ENCODE results near the gene TFPI2.

TFPI2 gene

GRCh38 chr7:93895859-93896600 is 5.5 kb upstream of the TFPI2 start:
- no peak overlapping the region for H3K9ac ChIP-seq (ENCODE audit: low read depth, low read length)
- no peak overlapping the region for H3K4me2 ChIP-seq (ENCODE audit: insufficient read depth, low read length)
- no peak for TF ChIP-seq EZH2 (IDR thresholded peaks at IDR 0.05; ENCODE audit: borderline replicate concordance, low read depth, low read length, severe bottlenecking)
- H4K20me1 ChIP-seq (ENCODE audit: insufficient read depth, low read length), result no peaks in the 10 kb centered on the region
- no peaks in the 10 kb centered on the region for H3K79me2 ChIP-seq (ENCODE audit: insufficient read depth, low read length)
- H3K27me3 ChIP-seq (ENCODE audit: insufficient read depth, low read length, poor library complexity), result peaks cover 4% of the 10 kb centered on the region
- ATAC-seq (ENCODE audit: insufficient read depth, low read depth) (no peak), DNase-seq (no peak)
- no peak overlapping the region for H3K27ac ChIP-seq (ENCODE audit: low read length)
- H3K36me3 ChIP-seq (ENCODE audit: insufficient read depth, low read length), result no peaks in the 10 kb centered on the region
- no peak overlapping the region for H2AFZ ChIP-seq (ENCODE audit: low read depth, low read length)
- H3K4me1 ChIP-seq (ENCODE audit: insufficient read depth, low read length), result no peaks in the 10 kb centered on the region
- H3K4me3 ChIP-seq (ENCODE audit: low read depth in 1 of 2, low read length in 2 of 2), result no peak overlapping the region
- H3K9me3 ChIP-seq (ENCODE audit: insufficient read depth, low read length, severe bottlenecking), result no peaks in the 10 kb centered on the region

GRCh38 chr7:93894966-93895640 is 4.5 kb upstream of the TFPI2 start:
- Histone ChIP-seq H3K4me2 (ENCODE audit: insufficient read depth, low read length) (no peak overlapping the region), H4K20me1 (ENCODE audit: insufficient read depth, low read length) (no peaks in the 10 kb centered on the region), H3K36me3 (ENCODE audit: insufficient read depth, low read length) (no peaks in the 10 kb centered on the region), H3K4me3 (ENCODE audit: low read depth in 1 of 2, low read length in 2 of 2) (no peak overlapping the region), H2AFZ (ENCODE audit: low read depth, low read length) (no peak overlapping the region), H3K27ac (ENCODE audit: low read length) (no peak overlapping the region), H3K9me3 (ENCODE audit: insufficient read depth, low read length, severe bottlenecking) (no peaks in the 10 kb centered on the region), H3K27me3 (ENCODE audit: insufficient read depth, low read length, poor library complexity) (peaks cover 4% of the 10 kb centered on the region), H3K9ac (ENCODE audit: low read depth, low read length) (no peak overlapping the region), H3K4me1 (ENCODE audit: insufficient read depth, low read length) (no peaks in the 10 kb centered on the region), H3K79me2 (ENCODE audit: insufficient read depth, low read length) (no peaks in the 10 kb centered on the region)
- DNase-seq (no peak), ATAC-seq (ENCODE audit: insufficient read depth, low read depth) (no peak)
- TF ChIP-seq CTCF (IDR thresholded peaks at IDR 0.05; ENCODE audit: borderline replicate concordance, extremely low read depth, low read length, poor library complexity, severe bottlenecking), result no peak
- no peak for TF ChIP-seq EZH2 (IDR thresholded peaks at IDR 0.05; ENCODE audit: borderline replicate concordance, low read depth, low read length, severe bottlenecking)

- Histone ChIP-seq H3K9ac (ENCODE audit: low read depth, low read length) (no peak overlapping the region), H3K79me2 (ENCODE audit: insufficient read depth, low read length) (no peaks in the 10 kb centered on the region), H3K36me3 (ENCODE audit: insufficient read depth, low read length) (no peaks in the 10 kb centered on the region), H3K9me3 (ENCODE audit: insufficient read depth, low read length, severe bottlenecking) (no peaks in the 10 kb centered on the region), H2AFZ (ENCODE audit: low read depth, low read length) (no peak overlapping the region), H3K27me3 (ENCODE audit: insufficient read depth, low read length, poor library complexity) (peaks cover 4% of the 10 kb centered on the region), H3K4me1 (ENCODE audit: insufficient read depth, low read length) (no peaks in the 10 kb centered on the region), H4K20me1 (ENCODE audit: insufficient read depth, low read length) (no peaks in the 10 kb centered on the region), H3K4me2 (ENCODE audit: insufficient read depth, low read length) (no peak overlapping the region), H3K27ac (ENCODE audit: low read length) (no peak overlapping the region), H3K4me3 (ENCODE audit: low read depth in 1 of 2, low read length in 2 of 2) (no peak overlapping the region)
- no peak for TF ChIP-seq EZH2 (IDR thresholded peaks at IDR 0.05; ENCODE audit: borderline replicate concordance, low read depth, low read length, severe bottlenecking)
- TF ChIP-seq CTCF (IDR thresholded peaks at IDR 0.05; ENCODE audit: borderline replicate concordance, extremely low read depth, low read length, poor library complexity, severe bottlenecking), result no peak
- no peak for ATAC-seq (ENCODE audit: insufficient read depth, low read depth)
- DNase-seq, result no peak
Observed at GRCh38 chr7:93894426-93894825, 3.9 kb upstream of the TFPI2 start.

GRCh38 chr7:93890041-93890463 is 501 bp downstream of the TFPI2 start:
- Histone ChIP-seq H3K27ac (ENCODE audit: low read length) (no peak overlapping the region), H3K27me3 (ENCODE audit: insufficient read depth, low read length, poor library complexity) (no peaks in the 10 kb centered on the region), H3K4me1 (ENCODE audit: insufficient read depth, low read length) (no peaks in the 10 kb centered on the region), H3K36me3 (ENCODE audit: insufficient read depth, low read length) (no peaks in the 10 kb centered on the region), H3K9me3 (ENCODE audit: insufficient read depth, low read length, severe bottlenecking) (no peaks in the 10 kb centered on the region), H4K20me1 (ENCODE audit: insufficient read depth, low read length) (no peaks in the 10 kb centered on the region), H3K4me3 (ENCODE audit: low read depth in 1 of 2, low read length in 2 of 2) (no peak overlapping the region), H2AFZ (ENCODE audit: low read depth, low read length) (no peak overlapping the region), H3K9ac (ENCODE audit: low read depth, low read length) (no peak overlapping the region), H3K4me2 (ENCODE audit: insufficient read depth, low read length) (no peak overlapping the region), H3K79me2 (ENCODE audit: insufficient read depth, low read length) (no peaks in the 10 kb centered on the region)
- DNase-seq (no peak), ATAC-seq (ENCODE audit: insufficient read depth, low read depth) (no peak)
- no peak for TF ChIP-seq CTCF (IDR thresholded peaks at IDR 0.05; ENCODE audit: borderline replicate concordance, extremely low read depth, low read length, poor library complexity, severe bottlenecking)

Measured in DND-41 (cell line).